SK-N-SH treated with all-trans-retinoic acid at 6 μM for 48 hours (cell line): Measurements from ENCODE around the gene PPFIA3.

Experiments used
- BACH2 ChIP-seq: fragments of 250-450 bp; sonication (Bioruptor Pico); IDR thresholded peaks from 2 replicates; pipeline ENCODE4 v1.9.0; 2021; ENCODE audit warnings: mild to moderate bottlenecking, borderline replicate concordance
- GLIS3 ChIP-seq: fragments of 250-450 bp; sonication (Bioruptor Pico); IDR thresholded peaks from 2 replicates; pipeline ENCODE4 v1.5.0; 2020; ENCODE audit warnings: mild to moderate bottlenecking, moderate library complexity
- ISL1 ChIP-seq: fragments of 250-450 bp; sonication (Bioruptor Pico); IDR thresholded peaks from 2 replicates; pipeline ENCODE4 v2.1.2; 2022; ENCODE audit warnings: mild to moderate bottlenecking, moderate library complexity
- PPARA ChIP-seq: fragments of 250-450 bp; sonication (Bioruptor Pico); IDR thresholded peaks from 2 replicates; pipeline ENCODE4 v1.5.0; 2020; ENCODE audit warnings: mild to moderate bottlenecking, borderline replicate concordance
- ZC3H10 ChIP-seq: fragments of 250-450 bp; sonication (Bioruptor Pico); IDR thresholded peaks from 2 replicates; pipeline ENCODE4 v1.5.1; 2021; ENCODE audit warnings: mild to moderate bottlenecking, moderate library complexity
- ZNF565 ChIP-seq: fragments of 450-650 bp; formaldehyde crosslinking; conservative IDR thresholded peaks from 2 replicates; pipeline ENCODE4 v1.5.0; 2020; ENCODE audit warnings: low read depth, mild to moderate bottlenecking, moderate library complexity
- TF ChIP-seq, protein P1 (sequence below): fragments of 250-450 bp; sonication (Bioruptor Pico); IDR thresholded peaks from 2 replicates; pipeline ENCODE4 v1.5.1; 2020; ENCODE audit warnings: low read depth, mild to moderate bottlenecking, moderate library complexity
- TF ChIP-seq, protein P2 (sequence below): fragments of 250-450 bp; sonication (Bioruptor Pico); IDR thresholded peaks from 2 replicates; pipeline ENCODE4 v1.8.0; 2020; ENCODE audit warnings: mild to moderate bottlenecking, moderate library complexity, borderline replicate concordance
- TF ChIP-seq, protein P3 (sequence below): fragments of 250-450 bp; sonication (Bioruptor Pico); IDR thresholded peaks from 2 replicates; pipeline ENCODE4 v1.8.0; 2021; ENCODE audit warnings: low read depth, mild to moderate bottlenecking, moderate library complexity, borderline replicate concordance

DNA sequence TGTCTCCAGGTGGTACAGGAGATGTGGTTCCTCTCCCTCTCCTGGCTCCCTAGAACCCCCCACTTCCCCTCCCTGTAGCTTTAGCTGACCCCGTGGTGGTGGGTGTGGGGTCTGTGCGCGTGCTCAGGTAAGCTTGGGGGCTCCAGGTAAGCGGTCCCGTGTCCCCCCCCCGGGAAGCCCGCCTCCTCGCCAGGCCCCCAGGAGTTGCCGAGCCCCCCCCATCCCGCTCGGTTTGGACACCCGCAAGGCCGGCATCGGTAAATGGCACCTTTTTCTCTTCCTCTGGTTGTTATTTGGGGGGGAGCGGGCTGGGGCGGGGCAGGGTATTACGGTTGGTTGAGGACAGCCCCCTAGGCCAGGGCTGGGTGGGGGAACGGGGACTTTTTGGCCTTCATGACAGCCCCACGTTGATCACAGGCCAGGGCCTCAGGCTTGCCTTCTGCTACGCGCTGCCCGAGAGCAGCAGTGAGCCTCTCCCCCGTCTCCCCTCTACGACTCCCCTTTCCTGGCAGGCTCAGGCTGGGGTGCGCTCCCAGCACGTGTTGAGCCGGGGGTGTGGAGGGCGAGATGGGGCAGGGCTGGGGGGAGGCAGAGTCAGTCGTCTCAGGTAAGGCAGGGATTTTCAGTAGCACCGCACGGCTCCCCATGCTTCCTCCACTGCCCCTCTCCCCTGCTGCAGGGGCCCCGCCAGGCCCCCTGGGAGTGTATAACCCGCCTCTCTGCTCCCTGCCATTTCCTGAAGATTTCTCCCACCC is 15.8 kb upstream of the PPFIA3 start:
- TF ChIP-seq ISL1 (CRISPR knock-in tag) (no peak), GLIS3 (CRISPR knock-in tag) (no peak), ZNF565 (CRISPR knock-in tag) (no peak), PPARA (CRISPR knock-in tag) (no peak), ZC3H10 (CRISPR knock-in tag) (no peak), BACH2 (no peak)
- TF ChIP-seq, protein P1, sequence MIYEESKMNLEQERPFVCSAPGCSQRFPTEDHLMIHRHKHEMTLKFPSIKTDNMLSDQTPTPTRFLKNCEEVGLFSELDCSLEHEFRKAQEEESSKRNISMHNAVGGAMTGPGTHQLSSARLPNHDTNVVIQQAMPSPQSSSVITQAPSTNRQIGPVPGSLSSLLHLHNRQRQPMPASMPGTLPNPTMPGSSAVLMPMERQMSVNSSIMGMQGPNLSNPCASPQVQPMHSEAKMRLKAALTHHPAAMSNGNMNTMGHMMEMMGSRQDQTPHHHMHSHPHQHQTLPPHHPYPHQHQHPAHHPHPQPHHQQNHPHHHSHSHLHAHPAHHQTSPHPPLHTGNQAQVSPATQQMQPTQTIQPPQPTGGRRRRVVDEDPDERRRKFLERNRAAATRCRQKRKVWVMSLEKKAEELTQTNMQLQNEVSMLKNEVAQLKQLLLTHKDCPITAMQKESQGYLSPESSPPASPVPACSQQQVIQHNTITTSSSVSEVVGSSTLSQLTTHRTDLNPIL (CRISPR knock-in tag) = no peak
- TF ChIP-seq, protein P2, sequence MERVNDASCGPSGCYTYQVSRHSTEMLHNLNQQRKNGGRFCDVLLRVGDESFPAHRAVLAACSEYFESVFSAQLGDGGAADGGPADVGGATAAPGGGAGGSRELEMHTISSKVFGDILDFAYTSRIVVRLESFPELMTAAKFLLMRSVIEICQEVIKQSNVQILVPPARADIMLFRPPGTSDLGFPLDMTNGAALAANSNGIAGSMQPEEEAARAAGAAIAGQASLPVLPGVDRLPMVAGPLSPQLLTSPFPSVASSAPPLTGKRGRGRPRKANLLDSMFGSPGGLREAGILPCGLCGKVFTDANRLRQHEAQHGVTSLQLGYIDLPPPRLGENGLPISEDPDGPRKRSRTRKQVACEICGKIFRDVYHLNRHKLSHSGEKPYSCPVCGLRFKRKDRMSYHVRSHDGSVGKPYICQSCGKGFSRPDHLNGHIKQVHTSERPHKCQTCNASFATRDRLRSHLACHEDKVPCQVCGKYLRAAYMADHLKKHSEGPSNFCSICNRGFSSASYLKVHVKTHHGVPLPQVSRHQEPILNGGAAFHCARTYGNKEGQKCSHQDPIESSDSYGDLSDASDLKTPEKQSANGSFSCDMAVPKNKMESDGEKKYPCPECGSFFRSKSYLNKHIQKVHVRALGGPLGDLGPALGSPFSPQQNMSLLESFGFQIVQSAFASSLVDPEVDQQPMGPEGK (CRISPR knock-in tag) = no peak
- TF ChIP-seq, protein P3, sequence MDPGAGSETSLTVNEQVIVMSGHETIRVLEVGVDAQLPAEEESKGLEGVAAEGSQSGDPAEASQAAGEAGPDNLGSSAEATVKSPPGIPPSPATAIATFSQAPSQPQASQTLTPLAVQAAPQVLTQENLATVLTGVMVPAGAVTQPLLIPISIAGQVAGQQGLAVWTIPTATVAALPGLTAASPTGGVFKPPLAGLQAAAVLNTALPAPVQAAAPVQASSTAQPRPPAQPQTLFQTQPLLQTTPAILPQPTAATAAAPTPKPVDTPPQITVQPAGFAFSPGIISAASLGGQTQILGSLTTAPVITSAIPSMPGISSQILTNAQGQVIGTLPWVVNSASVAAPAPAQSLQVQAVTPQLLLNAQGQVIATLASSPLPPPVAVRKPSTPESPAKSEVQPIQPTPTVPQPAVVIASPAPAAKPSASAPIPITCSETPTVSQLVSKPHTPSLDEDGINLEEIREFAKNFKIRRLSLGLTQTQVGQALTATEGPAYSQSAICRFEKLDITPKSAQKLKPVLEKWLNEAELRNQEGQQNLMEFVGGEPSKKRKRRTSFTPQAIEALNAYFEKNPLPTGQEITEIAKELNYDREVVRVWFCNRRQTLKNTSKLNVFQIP = no peak
